BJ (cell line): ENCODE results near the gene CPNE5. TPM values are rescaled to one million over a fixed set of nuclear protein-coding genes. Genes with fewer than 3 reads are reported as not detected.

Experiments
- CTCF ChIA-PET: fragments of 350-600 bp; formaldehyde crosslinking; extraction: SDS; loops from one replicate; lab custom pipeline; 2021; ENCODE audit warnings: antibody characterized with exemption, inconsistent platforms; lab: Yijun Ruan, JAX
- POLR2A ChIA-PET: fragments of 300-600 bp; sonication (Branson Sonifier 250); formaldehyde crosslinking; extraction: SDS; loops from one replicate; lab custom pipeline; 2021; ENCODE audit warnings: antibody characterized with exemption; lab: Charles Lee
- DNase-seq: peaks from one replicate; pipeline ENCODE4 v3.0.0-alpha.2; 2011; ENCODE audit warnings: low read depth
- H3K27me3 ChIP-seq: 2 replicates; pipeline ENCODE4 v1.6.0; 2011; ENCODE audit warnings: low read length; ENCODE audit not compliant: control insufficient read depth, insufficient read depth
- H3K36me3 ChIP-seq: 2 replicates; pipeline ENCODE4 v1.5.1; 2011; ENCODE audit warnings: low read length; ENCODE audit not compliant: control insufficient read depth, insufficient read depth
- H3K4me3 ChIP-seq: 2 replicates; pipeline ENCODE4 v1.5.1; 2011; ENCODE audit warnings: low read depth, mild to moderate bottlenecking, control low read depth, low read length
- CTCF ChIP-seq: IDR thresholded peaks from 2 replicates; pipeline ENCODE4 v1.5.1; 2011; ENCODE audit warnings: low read depth, mild to moderate bottlenecking, control low read depth, inconsistent platforms, low read length, moderate library complexity; ENCODE audit not compliant: insufficient read depth
- polyA plus RNA-seq: library from polyadenylated mRNA; depleted of rRNA; stranded (reverse); fragments of >200 nt; gene quantifications from 2 replicates; pipeline ENCODE4 v1.2.3, GENCODE V29; 2011

CPNE5 gene
- polyA plus RNA-seq, 1 experiment, result 0.09 TPM

DNA sequence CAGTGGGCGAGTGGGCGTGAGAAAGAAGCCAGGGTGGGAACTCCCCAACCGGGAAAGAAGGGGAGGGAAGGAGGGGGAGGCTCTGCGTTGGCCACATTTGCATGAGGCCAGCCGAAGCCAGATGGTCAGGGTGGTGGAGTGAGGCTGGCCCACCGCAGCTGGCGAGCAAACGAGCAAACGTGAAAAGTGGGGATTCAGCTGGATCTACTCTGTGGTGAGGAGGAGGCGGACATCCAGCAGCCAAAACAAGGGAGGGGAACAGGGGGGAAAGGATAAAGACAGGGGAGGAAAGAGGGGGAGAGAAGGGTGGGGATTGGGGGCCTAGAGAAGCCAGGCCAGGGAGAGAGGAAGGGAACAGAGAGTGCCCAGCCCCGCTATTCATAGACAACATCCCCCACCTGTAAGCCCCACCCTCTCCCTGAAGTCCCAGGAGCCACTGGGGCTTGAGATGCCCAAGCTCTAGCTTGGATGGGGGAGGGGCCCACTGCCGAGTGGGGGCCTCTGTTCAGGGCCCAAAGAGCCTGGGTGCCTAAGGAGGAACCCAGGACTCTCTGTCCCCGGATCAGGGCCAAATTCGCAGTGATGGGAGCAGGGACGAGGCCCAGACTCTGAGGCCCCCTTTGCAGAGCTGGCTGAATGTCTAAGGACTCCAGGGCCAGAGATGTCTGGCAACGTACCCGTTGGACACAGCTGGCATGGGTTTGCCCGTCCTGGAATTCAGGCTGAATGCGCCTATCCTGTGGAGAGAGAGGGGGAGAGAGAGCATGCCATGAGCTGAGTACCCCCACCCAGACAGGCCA, 45.1 kb downstream of the CPNE5 start:
- ChIA-PET POLR2A (no interaction called here), CTCF (interaction anchor here (0.6 to 1.8 kb wide), 5 partner anchors 10 to 81 kb away, joined by 3 to 4 read pairs (median 4); partner anchors contain the start of gene PPIL1)
- no peak for TF ChIP-seq CTCF
- no peak for DNase-seq
- H3K4me3 ChIP-seq, result no peak overlapping the region
- no peaks in the 10 kb centered on the region for H3K36me3 ChIP-seq
- H3K27me3 ChIP-seq, result peaks cover 24% of the 10 kb centered on the region

DNA sequence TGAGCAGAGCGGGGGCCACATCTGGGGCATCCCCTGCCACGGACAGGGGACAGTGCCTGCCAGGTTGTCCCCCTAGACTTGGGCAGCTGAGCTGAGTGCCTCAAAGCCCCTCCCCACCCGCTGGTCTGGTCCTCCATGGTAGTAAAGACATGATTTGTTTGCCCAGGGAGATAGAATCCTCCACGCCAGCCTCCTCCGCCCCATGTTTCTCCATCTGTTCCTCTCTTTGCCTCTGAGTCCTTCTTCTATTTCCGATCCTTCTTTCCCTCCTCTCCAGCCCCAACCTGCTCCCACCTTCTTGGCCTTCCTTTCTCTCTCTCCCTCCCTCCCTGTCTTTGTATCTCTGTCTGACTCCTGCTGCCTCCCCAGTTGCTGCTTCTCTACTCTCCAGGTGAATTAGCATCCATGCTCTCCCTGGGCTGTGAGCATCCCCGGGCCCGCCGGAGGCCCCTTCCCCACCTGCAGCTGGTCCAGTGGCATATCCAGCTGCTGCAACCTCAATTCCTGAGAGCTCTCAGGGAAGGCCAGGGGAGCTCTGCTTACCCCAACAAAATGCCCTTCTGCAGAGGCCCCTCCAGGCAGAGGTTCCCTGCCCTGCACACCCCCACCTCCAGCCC, 45.8 kb downstream of the CPNE5 start:
- no peak for DNase-seq
- ChIA-PET POLR2A (no interaction called here), CTCF (interaction anchor here (0.6 to 2.9 kb wide), 5 partner anchors 10 to 81 kb away, joined by 3 to 15 read pairs (median 4); partner anchors contain the start of gene PPIL1)
- Histone ChIP-seq H3K36me3 (no peaks in the 10 kb centered on the region), H3K4me3 (no peak overlapping the region), H3K27me3 (peaks cover 29% of the 10 kb centered on the region)
- no peak for TF ChIP-seq CTCF

GRCh38 chr6:36791521-36792135, 47.6 kb downstream of the CPNE5 start:
- ChIA-PET POLR2A (no interaction called here), CTCF (interaction anchor here (1.9 to 4.3 kb wide), 3 partner anchors 9 to 59 kb away, joined by 6 to 18 read pairs (median 15); no protein-coding TSS in a partner anchor)
- DNase-seq, result no peak
- Histone ChIP-seq H3K27me3 (peaks cover 33% of the 10 kb centered on the region), H3K4me3 (no peak overlapping the region), H3K36me3 (no peaks in the 10 kb centered on the region)
- no peak for TF ChIP-seq CTCF

DNA sequence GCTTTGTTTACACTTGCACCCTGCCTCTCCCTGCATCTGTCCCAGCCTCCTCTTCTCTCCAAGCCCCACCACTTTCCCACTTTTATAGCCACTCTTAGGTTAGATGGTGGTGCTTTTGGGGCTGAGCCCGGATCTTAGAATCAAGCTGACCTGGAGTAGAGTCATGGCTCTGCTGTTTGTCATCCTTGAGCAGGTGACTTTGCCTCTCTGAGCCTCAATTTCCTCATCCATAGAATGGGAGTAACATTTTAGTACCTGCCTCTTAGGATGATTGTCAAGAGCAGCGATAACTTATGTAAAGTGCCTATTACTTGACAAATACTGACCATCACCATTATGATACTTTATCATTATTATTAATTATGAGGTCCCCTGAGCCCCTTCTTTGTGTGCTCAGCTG, 48.2 kb downstream of the CPNE5 start:
- TF ChIP-seq CTCF, result no peak
- POLR2A ChIA-PET, result no interaction called here
- H3K4me3 ChIP-seq, result no peak overlapping the region
- CTCF ChIA-PET, result interaction anchor here (1.1 to 4.3 kb wide), 6 partner anchors 8 to 229 kb away, joined by 3 to 18 read pairs (median 8); no protein-coding TSS in a partner anchor
- no peak for DNase-seq
- H3K27me3 ChIP-seq, result peaks cover 33% of the 10 kb centered on the region
- no peaks in the 10 kb centered on the region for H3K36me3 ChIP-seq

- Histone ChIP-seq H3K36me3 (no peaks in the 10 kb centered on the region), H3K27me3 (peaks cover 27% of the 10 kb centered on the region), H3K4me3 (no peak overlapping the region)
- DNase-seq, result no peak
- ChIA-PET CTCF (interaction anchor here (1.5 to 4.3 kb wide), 5 partner anchors 9 to 229 kb away, joined by 4 to 18 read pairs (median 7); no protein-coding TSS in a partner anchor), POLR2A (no interaction called here)
- TF ChIP-seq CTCF, result no peak
Observed at GRCh38 chr6:36788768-36789167, 50.5 kb downstream of the CPNE5 start.
